ENCODE data around the gene STYXL1. TPM values are rescaled to one million over a fixed set of nuclear protein-coding genes. Genes with fewer than 3 reads are reported as not detected.
A peak's percentile ranks its signal among the peaks of the same experiment; 100 is the strongest.

Gene STYXL1
- total RNA-seq, 2 donors from 2014 or later: 31.0 to 31.1 TPM

DNA sequence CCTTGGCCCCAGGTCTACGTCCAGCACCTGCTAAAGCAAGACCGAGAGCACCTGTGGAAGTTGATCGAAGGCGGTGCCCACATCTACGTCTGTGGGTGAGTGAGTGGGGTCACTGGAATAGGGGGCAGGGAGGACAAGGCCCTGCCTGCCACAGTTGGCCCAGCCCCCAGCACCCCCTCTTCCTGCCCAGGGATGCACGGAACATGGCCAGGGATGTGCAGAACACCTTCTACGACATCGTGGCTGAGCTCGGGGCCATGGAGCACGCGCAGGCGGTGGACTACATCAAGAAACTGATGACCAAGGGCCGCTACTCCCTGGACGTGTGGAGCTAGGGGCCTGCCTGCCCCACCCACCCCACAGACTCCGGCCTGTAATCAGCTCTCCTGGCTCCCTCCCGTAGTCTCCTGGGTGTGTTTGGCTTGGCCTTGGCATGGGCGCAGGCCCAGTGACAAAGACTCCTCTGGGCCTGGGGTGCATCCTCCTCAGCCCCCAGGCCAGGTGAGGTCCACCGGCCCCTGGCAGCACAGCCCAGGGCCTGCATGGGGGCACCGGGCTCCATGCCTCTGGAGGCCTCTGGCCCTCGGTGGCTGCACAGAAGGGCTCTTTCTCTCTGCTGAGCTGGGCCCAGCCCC, 61.5 kb downstream of the STYXL1 start:
- no peak for ATAC-seq (replicated peaks)
- H3K4me3 Mint-ChIP-seq: no peak overlapping the region
- peaks cover 11% of the 10 kb centered on the region for H3K36me3 Mint-ChIP-seq (ENCODE audit: low read depth)
- H3K27me3 Mint-ChIP-seq: no peaks in the 10 kb centered on the region
- no peaks in the 10 kb centered on the region for H3K9me3 Mint-ChIP-seq
- H3K27ac Mint-ChIP-seq: no peak overlapping the region
- H3K4me1 Mint-ChIP-seq: peaks cover 6% of the 10 kb centered on the region

DNA sequence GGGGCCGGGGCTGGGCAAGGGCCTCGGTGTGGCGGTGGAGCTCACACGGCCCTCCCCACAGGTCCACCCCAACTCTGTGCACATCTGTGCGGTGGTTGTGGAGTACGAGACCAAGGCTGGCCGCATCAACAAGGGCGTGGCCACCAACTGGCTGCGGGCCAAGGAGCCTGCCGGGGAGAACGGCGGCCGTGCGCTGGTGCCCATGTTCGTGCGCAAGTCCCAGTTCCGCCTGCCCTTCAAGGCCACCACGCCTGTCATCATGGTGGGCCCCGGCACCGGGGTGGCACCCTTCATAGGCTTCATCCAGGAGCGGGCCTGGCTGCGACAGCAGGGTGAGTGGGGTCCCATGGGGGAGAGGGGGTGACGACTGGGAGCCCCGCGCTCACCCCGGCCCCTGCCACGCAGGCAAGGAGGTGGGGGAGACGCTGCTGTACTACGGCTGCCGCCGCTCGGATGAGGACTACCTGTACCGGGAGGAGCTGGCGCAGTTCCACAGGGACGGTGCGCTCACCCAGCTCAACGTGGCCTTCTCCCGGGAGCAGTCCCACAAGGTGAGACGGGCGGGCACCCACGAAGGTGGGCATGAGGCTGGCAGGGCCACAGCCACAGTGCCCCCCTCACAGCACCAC, 62.2 kb downstream of the STYXL1 start:
- H3K9me3 Mint-ChIP-seq: no peaks in the 10 kb centered on the region
- H3K4me1 Mint-ChIP-seq: peaks cover 6% of the 10 kb centered on the region
- H3K36me3 Mint-ChIP-seq (ENCODE audit: low read depth): peaks cover 11% of the 10 kb centered on the region
- H3K27me3 Mint-ChIP-seq: no peaks in the 10 kb centered on the region
- no peak overlapping the region for H3K4me3 Mint-ChIP-seq
- no peak for ATAC-seq (replicated peaks)
- no peak overlapping the region for H3K27ac Mint-ChIP-seq

DNA sequence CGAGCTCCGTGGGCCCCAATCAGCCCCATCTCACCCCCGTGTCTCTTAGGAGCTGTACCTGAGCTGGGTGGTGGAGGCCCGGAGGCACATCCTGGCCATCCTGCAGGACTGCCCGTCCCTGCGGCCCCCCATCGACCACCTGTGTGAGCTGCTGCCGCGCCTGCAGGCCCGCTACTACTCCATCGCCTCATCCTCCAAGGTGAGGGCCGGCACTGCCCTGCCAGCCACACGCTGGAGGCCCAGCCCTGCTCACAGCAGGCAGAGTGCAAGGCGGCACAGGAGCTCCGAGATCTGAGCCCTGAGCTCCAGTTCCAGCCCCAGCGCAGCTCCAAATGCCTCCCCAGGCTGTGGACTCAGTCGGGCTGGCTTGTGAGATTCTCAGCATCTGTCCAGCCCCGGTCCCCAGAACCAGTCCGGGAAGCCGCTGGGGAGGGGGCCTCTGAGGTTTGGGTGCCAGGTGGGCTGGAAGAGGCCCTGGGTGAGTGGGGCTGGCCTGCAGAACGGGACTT, 62.7 kb downstream of the STYXL1 start:
- no peak for ATAC-seq (replicated peaks)
- Mint-ChIP-seq H3K36me3 (ENCODE audit: low read depth) (peaks cover 14% of the 10 kb centered on the region), H3K9me3 (no peaks in the 10 kb centered on the region), H3K4me3 (no peak overlapping the region), H3K27ac (no peak overlapping the region), H3K27me3 (no peaks in the 10 kb centered on the region), H3K4me1 (peaks cover 6% of the 10 kb centered on the region)

DNA sequence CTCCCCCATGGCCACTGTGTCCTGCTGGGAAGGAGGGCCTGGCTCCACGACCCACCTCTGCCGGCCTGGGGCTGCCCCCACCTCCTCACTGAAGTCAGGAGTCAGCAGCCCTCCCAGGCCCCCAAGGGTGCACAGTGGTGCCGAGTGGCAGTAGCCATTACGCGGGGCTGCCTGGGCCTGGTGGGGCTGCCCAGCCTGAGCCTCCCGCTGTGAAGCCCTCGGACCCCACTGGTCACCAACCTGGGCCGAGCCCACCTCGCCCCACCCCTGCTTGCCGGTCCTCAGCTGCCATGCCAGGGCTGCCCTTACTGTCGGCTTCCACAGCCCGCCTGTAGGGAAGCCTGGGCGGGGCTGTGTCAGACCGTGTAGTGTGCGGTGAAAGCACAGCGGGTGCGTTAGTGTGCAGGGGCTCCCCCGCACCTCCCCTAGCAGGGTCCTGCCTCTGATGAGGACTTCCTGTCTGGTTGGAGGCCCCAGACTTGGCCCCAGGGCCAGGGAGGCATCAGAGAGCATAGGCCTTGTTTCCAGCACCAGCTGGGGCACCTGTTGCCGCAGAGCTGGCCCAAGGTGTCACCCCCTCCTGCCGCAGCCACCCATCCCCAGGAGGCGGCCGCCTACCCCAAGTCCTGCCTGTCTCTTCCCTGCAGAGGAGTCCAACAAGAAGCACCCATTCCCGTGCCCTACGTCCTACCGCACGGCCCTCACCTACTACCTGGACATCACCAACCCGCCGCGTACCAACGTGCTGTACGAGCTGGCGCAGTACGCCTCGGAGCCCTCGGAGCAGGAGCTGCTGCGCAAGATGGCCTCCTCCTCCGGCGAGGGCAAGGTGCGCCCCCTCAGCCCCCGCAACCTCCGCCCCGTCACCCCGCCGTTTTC, 63.4 kb downstream of the STYXL1 start:
- no peak for ATAC-seq (replicated peaks)
- no peaks in the 10 kb centered on the region for H3K27me3 Mint-ChIP-seq
- peaks cover 18% of the 10 kb centered on the region for H3K36me3 Mint-ChIP-seq (ENCODE audit: low read depth)
- H3K9me3 Mint-ChIP-seq: no peaks in the 10 kb centered on the region
- H3K27ac Mint-ChIP-seq: no peak overlapping the region
- no peak overlapping the region for H3K4me3 Mint-ChIP-seq
- no peaks in the 10 kb centered on the region for H3K4me1 Mint-ChIP-seq

DNA sequence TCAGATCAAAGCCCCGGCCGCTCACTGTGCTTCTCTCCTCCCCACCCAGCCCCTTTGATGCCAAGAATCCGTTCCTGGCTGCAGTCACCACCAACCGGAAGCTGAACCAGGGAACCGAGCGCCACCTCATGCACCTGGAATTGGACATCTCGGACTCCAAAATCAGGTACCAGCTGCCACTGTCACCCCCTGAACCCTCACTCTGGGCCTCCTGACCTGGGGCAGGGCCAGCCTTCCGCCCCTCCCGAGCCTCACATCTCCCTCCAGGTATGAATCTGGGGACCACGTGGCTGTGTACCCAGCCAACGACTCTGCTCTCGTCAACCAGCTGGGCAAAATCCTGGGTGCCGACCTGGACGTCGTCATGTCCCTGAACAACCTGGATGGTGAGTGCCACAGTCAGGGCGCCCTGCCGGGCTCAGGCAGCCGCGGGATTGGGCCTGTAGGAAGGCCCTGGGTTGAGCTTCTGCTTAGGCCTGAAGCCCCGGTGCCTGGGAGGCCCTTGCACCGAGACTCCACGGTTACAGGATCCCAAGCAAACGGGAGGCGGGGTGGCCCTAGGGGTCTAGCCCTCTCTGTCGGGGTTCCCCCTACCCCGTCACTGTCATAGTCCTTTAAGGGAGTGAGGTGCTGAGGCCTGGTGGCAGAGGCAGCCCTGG, 64.2 kb downstream of the STYXL1 start:
- ATAC-seq (replicated peaks): no peak
- no peaks in the 10 kb centered on the region for H3K27me3 Mint-ChIP-seq
- no peak overlapping the region for H3K27ac Mint-ChIP-seq
- H3K9me3 Mint-ChIP-seq: no peaks in the 10 kb centered on the region
- H3K36me3 Mint-ChIP-seq (ENCODE audit: low read depth): peaks cover 18% of the 10 kb centered on the region
- no peaks in the 10 kb centered on the region for H3K4me1 Mint-ChIP-seq
- no peak overlapping the region for H3K4me3 Mint-ChIP-seq

DNA sequence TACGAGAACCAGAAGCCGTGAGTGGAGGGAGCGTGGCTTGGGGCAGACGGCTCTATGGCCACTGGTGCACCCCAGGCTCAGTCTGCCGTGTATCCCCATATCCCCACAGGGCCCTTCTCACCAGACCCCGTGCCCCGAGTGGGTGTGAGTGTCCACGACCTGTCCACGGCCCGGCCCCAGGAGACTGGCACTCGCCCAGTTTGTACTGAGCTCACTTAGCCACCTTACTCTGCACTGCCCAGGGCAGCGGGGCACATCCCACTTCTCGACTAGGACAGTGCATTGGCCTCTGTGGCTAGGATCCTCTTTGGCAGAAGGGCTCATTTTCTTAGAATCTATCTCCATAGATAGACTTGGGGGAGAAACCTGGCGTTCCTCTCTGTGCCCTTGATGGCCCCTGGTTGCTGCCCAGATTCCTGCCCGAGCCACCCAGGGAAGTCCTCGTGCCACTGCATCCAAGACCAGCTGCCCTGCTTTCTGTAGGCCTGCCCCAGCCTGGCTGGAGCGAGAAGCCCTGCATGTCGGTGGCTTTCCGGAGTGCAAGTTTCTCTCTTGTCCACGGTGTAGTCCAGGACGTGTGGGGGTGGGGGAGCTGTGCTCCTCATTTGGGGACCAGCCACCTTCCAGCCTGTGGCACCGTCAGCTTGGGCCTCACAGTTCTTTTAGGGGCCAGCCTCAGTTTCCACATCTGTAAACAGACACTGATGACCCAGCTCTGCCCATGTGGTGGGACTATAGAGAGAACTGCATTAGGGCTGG, 65.3 kb downstream of the STYXL1 start:
- Mint-ChIP-seq H3K36me3 (ENCODE audit: low read depth) (peaks cover 17% of the 10 kb centered on the region), H3K9me3 (no peaks in the 10 kb centered on the region), H3K4me3 (no peak overlapping the region), H3K4me1 (no peaks in the 10 kb centered on the region), H3K27ac (no peak overlapping the region), H3K27me3 (no peaks in the 10 kb centered on the region)
- no peak for ATAC-seq (replicated peaks)

DNA sequence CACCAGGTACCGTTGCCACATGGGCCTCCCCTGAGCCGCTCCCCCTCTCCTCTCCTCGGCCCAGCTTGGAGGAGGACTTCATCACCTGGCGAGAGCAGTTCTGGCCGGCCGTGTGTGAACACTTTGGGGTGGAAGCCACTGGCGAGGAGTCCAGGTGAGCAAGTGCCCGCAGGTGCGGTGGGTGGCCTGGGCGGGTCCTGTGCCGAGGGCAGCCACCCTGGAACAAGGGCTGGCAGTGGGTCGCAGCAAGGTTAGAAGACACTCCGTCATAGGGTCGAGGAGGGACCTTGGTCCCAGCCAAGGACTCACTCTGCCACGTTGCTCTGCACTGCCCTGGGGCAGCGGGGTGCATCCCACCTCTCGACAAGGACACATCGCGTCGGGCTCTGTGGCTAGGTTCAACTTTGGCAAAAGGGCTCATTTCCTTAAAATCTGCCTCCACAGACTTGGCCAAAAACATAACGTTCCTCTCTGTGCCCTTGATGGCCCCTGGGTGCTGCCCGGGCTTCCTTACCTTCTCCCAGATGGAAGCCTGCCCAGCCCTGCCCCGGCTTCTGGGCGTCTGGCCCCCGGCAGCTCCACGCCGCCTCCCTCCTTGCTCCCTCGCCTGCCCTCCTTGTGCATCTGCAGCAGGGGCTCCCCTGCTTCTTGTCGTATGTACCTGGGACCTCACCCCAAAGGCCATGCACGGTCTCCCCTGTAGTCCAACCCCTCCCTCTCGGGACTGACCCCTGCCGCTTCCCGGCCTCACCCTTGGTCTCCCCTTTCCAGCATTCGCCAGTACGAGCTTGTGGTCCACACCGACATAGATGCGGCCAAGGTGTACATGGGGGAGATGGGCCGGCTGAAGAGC, 66.1 kb downstream of the STYXL1 start:
- peaks cover 9% of the 10 kb centered on the region for H3K36me3 Mint-ChIP-seq (ENCODE audit: low read depth)
- ATAC-seq (replicated peaks): no peak
- H3K27me3 Mint-ChIP-seq: no peaks in the 10 kb centered on the region
- H3K9me3 Mint-ChIP-seq: no peaks in the 10 kb centered on the region
- H3K4me3 Mint-ChIP-seq: no peak overlapping the region
- no peak overlapping the region for H3K27ac Mint-ChIP-seq
- no peaks in the 10 kb centered on the region for H3K4me1 Mint-ChIP-seq

DNA sequence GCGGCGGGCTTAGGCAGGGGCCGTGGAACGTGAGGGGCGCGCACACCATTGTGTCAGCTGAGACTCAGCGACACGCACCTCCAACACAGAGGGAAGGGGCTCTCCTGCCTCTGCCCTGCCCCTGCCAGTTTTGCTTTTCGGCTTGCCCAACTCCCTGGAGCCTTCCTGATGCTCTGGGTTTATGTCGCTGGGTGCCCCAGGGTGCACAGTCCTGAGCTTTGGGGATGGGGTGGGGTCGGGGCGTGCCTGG, 66.7 kb downstream of the STYXL1 start:
- Mint-ChIP-seq H3K36me3 (ENCODE audit: low read depth) (peaks cover 7% of the 10 kb centered on the region), H3K27ac (no peak overlapping the region), H3K4me3 (no peak overlapping the region), H3K9me3 (no peaks in the 10 kb centered on the region), H3K27me3 (no peaks in the 10 kb centered on the region), H3K4me1 (no peaks in the 10 kb centered on the region)
- no peak for ATAC-seq (replicated peaks)

DNA sequence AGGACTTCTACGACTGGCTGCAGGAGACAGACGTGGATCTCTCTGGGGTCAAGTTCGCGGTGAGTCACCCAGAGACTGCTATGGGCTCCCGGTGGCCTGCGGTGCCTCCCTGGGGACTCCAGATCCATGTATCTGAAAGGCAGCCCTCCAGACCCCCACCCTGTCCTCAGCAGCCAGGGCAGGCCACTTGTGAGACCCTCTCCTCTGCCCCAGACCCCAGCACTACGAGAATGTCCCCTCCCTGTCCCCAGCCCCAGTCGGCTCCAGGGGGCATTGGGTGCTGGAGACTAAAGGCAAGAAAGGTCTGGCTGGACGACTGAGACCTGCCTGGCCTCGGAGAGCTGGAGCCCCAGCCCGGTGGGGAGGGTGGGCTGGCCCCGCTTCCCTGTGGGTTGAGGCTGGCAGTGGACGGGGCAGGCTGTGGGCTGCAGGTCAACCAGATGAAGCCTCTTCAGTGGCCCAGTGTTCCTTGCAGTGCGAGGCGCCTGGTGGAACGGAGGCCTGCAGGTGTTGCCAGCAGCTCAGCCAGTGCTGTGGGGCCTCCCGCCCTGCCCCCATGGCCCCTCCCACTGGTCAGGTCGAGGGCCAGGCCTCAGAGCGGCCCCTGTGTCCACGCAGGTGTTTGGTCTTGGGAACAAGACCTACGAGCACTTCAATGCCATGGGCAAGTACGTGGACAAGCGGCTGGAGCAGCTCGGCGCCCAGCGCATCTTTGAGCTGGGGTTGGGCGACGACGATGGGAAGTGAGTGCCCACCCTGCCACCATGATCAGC, 67.2 kb downstream of the STYXL1 start:
- Mint-ChIP-seq H3K9me3 (no peaks in the 10 kb centered on the region), H3K27ac (peak overlapping the region; percentile 69), H3K4me1 (no peaks in the 10 kb centered on the region), H3K4me3 (no peak overlapping the region), H3K36me3 (ENCODE audit: low read depth) (peaks cover 7% of the 10 kb centered on the region), H3K27me3 (no peaks in the 10 kb centered on the region)
- no peak for ATAC-seq (replicated peaks)

DNA sequence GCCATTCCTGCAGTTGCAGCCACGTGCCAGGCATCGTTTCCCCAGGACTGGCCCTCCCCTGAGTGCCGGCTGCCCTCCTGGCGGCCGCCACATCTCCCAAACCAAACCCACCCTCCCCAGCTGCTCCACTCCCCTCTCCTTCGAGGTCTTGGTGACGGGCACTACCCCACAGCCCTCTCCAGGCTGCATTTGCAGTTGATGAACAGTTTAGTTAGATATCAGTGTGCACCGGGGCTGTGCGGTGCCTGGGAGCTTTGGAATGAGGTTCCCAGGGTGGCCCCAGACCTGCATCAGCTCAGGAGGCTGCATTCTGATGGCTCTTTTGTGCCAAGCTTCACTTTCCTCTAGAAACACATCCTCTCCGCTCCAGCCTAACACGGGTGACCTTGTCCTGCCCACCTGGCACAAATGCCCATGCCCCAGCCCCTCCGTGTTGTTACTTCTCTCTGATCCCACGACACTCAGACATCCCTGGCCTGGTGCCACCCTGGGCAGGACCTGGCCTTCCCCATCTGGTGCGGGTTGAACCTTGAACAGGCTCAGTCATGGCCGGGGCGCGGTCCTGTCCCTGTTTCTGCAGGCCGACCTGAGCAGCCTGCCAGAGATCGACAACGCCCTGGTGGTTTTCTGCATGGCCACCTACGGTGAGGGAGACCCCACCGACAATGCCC, 67.9 kb downstream of the STYXL1 start:
- H3K4me1 Mint-ChIP-seq: no peaks in the 10 kb centered on the region
- peaks cover 9% of the 10 kb centered on the region for H3K36me3 Mint-ChIP-seq (ENCODE audit: low read depth)
- H3K4me3 Mint-ChIP-seq: no peak overlapping the region
- H3K9me3 Mint-ChIP-seq: no peaks in the 10 kb centered on the region
- no peak for ATAC-seq (replicated peaks)
- H3K27me3 Mint-ChIP-seq: no peaks in the 10 kb centered on the region
- peak overlapping the region; percentile 69 for H3K27ac Mint-ChIP-seq

DNA sequence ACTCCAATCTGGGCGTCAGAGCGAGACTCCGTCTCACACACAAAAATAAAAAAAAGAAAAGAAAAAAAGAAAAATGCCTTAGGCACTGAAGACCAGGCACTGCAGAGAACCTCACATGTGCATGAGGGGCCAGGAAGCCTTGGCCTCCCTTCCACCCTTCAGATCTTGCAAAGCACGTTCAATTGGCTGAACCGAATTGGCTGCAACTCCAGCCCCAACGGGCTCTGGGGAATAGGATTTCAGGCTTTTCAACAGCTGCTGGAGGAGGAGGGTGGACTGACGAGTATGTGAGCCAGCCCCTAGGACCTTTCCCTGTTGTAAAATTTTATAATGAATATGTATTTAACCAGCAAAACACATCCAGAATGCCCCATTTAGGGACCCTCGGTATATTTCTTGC, 70.1 kb downstream of the STYXL1 start:
- Mint-ChIP-seq H3K36me3 (ENCODE audit: low read depth) (peaks cover 24% of the 10 kb centered on the region), H3K4me3 (no peak overlapping the region), H3K9me3 (no peaks in the 10 kb centered on the region), H3K27me3 (no peaks in the 10 kb centered on the region), H3K4me1 (no peaks in the 10 kb centered on the region), H3K27ac (no peak overlapping the region)
- no peak for ATAC-seq (replicated peaks)

DNA sequence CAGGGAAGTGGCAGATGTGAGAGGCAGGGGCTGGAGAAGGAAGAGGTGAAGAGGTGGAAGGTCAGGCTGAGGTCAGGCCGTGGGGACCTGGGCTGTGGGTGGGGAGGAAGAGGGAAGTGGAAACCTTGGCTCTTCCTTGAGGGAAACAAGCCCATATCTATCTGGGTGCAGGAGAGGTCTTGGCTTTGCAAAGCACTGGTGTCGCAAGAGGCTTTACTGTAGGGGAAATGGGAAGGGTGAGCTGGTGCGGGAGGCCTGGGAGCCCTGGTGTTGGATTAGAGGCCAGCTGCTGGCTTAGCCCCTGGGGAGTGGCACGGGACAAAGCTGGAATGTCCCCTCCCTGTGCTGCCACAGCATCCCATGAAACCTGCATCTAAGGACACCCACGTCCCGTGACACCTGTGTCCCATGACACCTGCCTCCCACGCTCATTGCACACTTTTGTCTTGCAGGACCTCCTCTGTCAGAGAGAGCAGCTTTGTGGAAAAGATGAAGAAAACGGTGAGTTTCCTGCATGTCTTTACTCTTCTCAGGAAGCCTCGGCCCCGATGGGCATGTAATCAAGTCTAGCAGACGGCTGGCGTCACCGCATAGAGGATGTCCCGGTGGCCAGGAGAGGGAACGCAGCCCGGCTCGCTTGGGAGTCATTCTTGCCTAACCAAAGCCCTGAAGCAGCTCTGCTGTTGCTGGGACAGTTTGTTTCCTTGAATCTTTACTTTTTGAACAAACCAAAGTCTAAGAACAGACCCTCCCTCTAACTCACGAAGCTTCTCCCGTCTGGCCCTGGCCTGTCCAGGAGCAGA, 75.6 kb downstream of the STYXL1 start:
- Mint-ChIP-seq H3K9me3 (no peaks in the 10 kb centered on the region), H3K27ac (peak overlapping the region; percentile 59), H3K4me3 (no peak overlapping the region), H3K27me3 (no peaks in the 10 kb centered on the region), H3K36me3 (ENCODE audit: low read depth) (peaks cover 28% of the 10 kb centered on the region), H3K4me1 (peaks cover 4% of the 10 kb centered on the region)
- ATAC-seq (replicated peaks): no peak

Measured in activated T-helper 17 cell treated with anti-CD3 and anti-CD28 coated beads, Interleukin-2, amount 50 U/mL, for 72 hours (primary cell).